Caco-2 (cell line): ENCODE data around the gene SRPK2. TPM values are rescaled to one million over a fixed set of nuclear protein-coding genes. Genes with fewer than 3 reads are reported as not detected.

ENCODE experiments used
- BruUV-seq: library from RNA; stranded (reverse); fragments of 400-500 nt; replicated peaks from 2 replicates; lab custom pipeline; 2021; lab: Mats Ljungman, UMichigan
- CTCF ChIA-PET: fragments of 300-600 bp; sonication (Branson Sonifier 250); formaldehyde crosslinking; loops from one replicate; lab custom pipeline; 2022; ENCODE audit warnings: antibody characterized with exemption; lab: Charles Lee
- POLR2A ChIA-PET: fragments of 300-600 bp; sonication (Branson Sonifier 250); formaldehyde crosslinking; loops from one replicate; lab custom pipeline; 2022; ENCODE audit warnings: antibody characterized with exemption; lab: Charles Lee
- DNase-seq, 2 experiments: peaks; one replicate each; pipeline versions ENCODE4 v3.0.0 to v3.0.0-alpha.2; 2020 to 2022
- H3K27me3 ChIP-seq: replicated peaks from 2 replicates; pipeline ENCODE4 v1.6.0; 2011; ENCODE audit warnings: low read length; ENCODE audit not compliant: control insufficient read depth, insufficient read depth
- H3K36me3 ChIP-seq: 2 replicates; pipeline ENCODE4 v1.5.1; 2011; ENCODE audit warnings: low read length; ENCODE audit not compliant: control insufficient read depth, insufficient read depth
- H3K4me1 ChIP-seq: fragments of 250-450 bp; sonication (Bioruptor Pico); 2 replicates; pipeline ENCODE4 v1.5.1; 2020; ENCODE audit warnings: mild to moderate bottlenecking
- H3K4me3 ChIP-seq: 2 replicates; pipeline ENCODE4 v1.5.1; 2011; ENCODE audit warnings: low read depth, mild to moderate bottlenecking, control low read depth, low read length
- H3K9me3 ChIP-seq: fragments of 250-450 bp; sonication (Bioruptor Pico); 2 replicates; pipeline ENCODE4 v1.5.1; 2020; ENCODE audit warnings: mild to moderate bottlenecking, moderate library complexity
- H3K27ac Mint-ChIP-seq: one replicate; pipeline ENCODE4 v1.8.0; 2022; ENCODE audit warnings: mixed read lengths; ENCODE audit not compliant: unreplicated experiment
- H3K27me3 Mint-ChIP-seq: one replicate; pipeline ENCODE4 v1.8.0; 2022; ENCODE audit warnings: mixed read lengths; ENCODE audit not compliant: insufficient read depth, unreplicated experiment
- H3K36me3 Mint-ChIP-seq: one replicate; pipeline ENCODE4 v1.8.0; 2022; ENCODE audit warnings: mild to moderate bottlenecking, mixed read lengths; ENCODE audit not compliant: insufficient read depth, unreplicated experiment
- H3K4me1 Mint-ChIP-seq: one replicate; pipeline ENCODE4 v1.8.0; 2022; ENCODE audit warnings: low read depth, mixed read lengths; ENCODE audit not compliant: unreplicated experiment
- H3K4me3 Mint-ChIP-seq: one replicate; pipeline ENCODE4 v1.8.0; 2022; ENCODE audit warnings: mild to moderate bottlenecking, moderate library complexity, mixed read lengths; ENCODE audit not compliant: unreplicated experiment
- H3K9me3 Mint-ChIP-seq: one replicate; pipeline ENCODE4 v1.8.0; 2022; ENCODE audit warnings: mixed read lengths; ENCODE audit not compliant: unreplicated experiment
- intact Hi-C: fragments of 100-400 bp; cut with micrococcal nuclease; formaldehyde crosslinking; loops from one replicate; pipeline ENCODE4 v1.10.0; 2022; ENCODE audit not compliant: unreplicated experiment
- total RNA-seq: library from RNA; stranded (reverse); gene quantifications from 2 replicates; pipeline ENCODE4 v1.2.3, GENCODE V29; 2022
- TF ChIP-seq, protein P1 (sequence below), 2 experiments: fragments of 200-600 bp in 1 of 2; IDR thresholded peaks; 1 replicate in 1 of 2; 2 replicates in 1 of 2; pipeline versions ENCODE4 v1.5.1 to v1.8.0; 2011 to 2022; ENCODE audit warnings: antibody characterized with exemption in 1 of 2, control low read depth in 1 of 2, inconsistent platforms in 1 of 2, low read depth in 1 of 2, low read length in 1 of 2, mild to moderate bottlenecking in 1 of 2, moderate library complexity in 1 of 2; ENCODE audit not compliant: insufficient read depth in 1 of 2, severe bottlenecking in 1 of 2, unreplicated experiment in 1 of 2

The SRPK2 gene
- total RNA-seq, 1 experiment from 2014 or later: 39.9 TPM

GRCh38 chr7:105068886-105069285 lies 319.8 kb downstream of the SRPK2 start:
- H3K9me3 ChIP-seq: no peaks in the 10 kb centered on the region
- no peak overlapping the region for H3K4me3 ChIP-seq
- TF ChIP-seq, protein P1, sequence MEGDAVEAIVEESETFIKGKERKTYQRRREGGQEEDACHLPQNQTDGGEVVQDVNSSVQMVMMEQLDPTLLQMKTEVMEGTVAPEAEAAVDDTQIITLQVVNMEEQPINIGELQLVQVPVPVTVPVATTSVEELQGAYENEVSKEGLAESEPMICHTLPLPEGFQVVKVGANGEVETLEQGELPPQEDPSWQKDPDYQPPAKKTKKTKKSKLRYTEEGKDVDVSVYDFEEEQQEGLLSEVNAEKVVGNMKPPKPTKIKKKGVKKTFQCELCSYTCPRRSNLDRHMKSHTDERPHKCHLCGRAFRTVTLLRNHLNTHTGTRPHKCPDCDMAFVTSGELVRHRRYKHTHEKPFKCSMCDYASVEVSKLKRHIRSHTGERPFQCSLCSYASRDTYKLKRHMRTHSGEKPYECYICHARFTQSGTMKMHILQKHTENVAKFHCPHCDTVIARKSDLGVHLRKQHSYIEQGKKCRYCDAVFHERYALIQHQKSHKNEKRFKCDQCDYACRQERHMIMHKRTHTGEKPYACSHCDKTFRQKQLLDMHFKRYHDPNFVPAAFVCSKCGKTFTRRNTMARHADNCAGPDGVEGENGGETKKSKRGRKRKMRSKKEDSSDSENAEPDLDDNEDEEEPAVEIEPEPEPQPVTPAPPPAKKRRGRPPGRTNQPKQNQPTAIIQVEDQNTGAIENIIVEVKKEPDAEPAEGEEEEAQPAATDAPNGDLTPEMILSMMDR (IDR thresholded peaks at IDR 0.05; ENCODE audit: insufficient read depth in 1 of 2, low read depth in 1 of 2, low read length in 1 of 2, severe bottlenecking in 1 of 2, unreplicated experiment in 1 of 2): no peak
- intact Hi-C loops: no loop called here
- H3K27ac Mint-ChIP-seq: no peak overlapping the region
- no peaks in the 10 kb centered on the region for H3K27me3 ChIP-seq
- no peak overlapping the region for H3K4me3 Mint-ChIP-seq
- POLR2A ChIA-PET: no interaction called here
- no peaks in the 10 kb centered on the region for H3K4me1 Mint-ChIP-seq
- no TSS peak for BruUV-seq
- CTCF ChIA-PET: no interaction called here
- H3K4me1 ChIP-seq: no peaks in the 10 kb centered on the region
- H3K9me3 Mint-ChIP-seq: no peaks in the 10 kb centered on the region
- no peak for DNase-seq
- H3K36me3 Mint-ChIP-seq: peaks cover 68% of the 10 kb centered on the region
- H3K27me3 Mint-ChIP-seq: no peaks in the 10 kb centered on the region
- H3K36me3 ChIP-seq: no peaks in the 10 kb centered on the region; the same call in 1 of the 2 replicates

- CTCF ChIA-PET: no interaction called here
- no peak overlapping the region for H3K4me3 Mint-ChIP-seq
- no TSS peak for BruUV-seq
- H3K4me1 ChIP-seq: no peaks in the 10 kb centered on the region
- H3K27me3 Mint-ChIP-seq: no peaks in the 10 kb centered on the region
- H3K9me3 Mint-ChIP-seq: no peaks in the 10 kb centered on the region
- no peaks in the 10 kb centered on the region for H3K27me3 ChIP-seq
- H3K36me3 ChIP-seq: no peaks in the 10 kb centered on the region; the same call in 1 of the 2 replicates
- no peak overlapping the region for H3K4me3 ChIP-seq
- DNase-seq: no peak
- TF ChIP-seq, protein P1 (IDR thresholded peaks at IDR 0.05; ENCODE audit: insufficient read depth in 1 of 2, low read depth in 1 of 2, low read length in 1 of 2, severe bottlenecking in 1 of 2, unreplicated experiment in 1 of 2): no peak
- no peaks in the 10 kb centered on the region for H3K9me3 ChIP-seq
- intact Hi-C loops: no loop called here
- H3K36me3 Mint-ChIP-seq: peaks cover 72% of the 10 kb centered on the region
- H3K27ac Mint-ChIP-seq: no peak overlapping the region
- no peaks in the 10 kb centered on the region for H3K4me1 Mint-ChIP-seq
- POLR2A ChIA-PET: interaction anchor here (0.6 kb wide), 1 partner anchor 54 kb away, joined by 3 read pairs; no protein-coding TSS in a partner anchor
Measured at GRCh38 chr7:105067691-105068090, 321.0 kb downstream of the SRPK2 start.

Other genes starting within 250 kb of the SRPK2 start
- 36.3 TPM in 2 replicates for gene PUS7, start 133.3 kb upstream of the SRPK2 start, total RNA-seq
- gene RINT1, start 143.3 kb upstream of the SRPK2 start, total RNA-seq: 23.9 and 28.0 TPM in 2 replicates
- not detected in 2 replicates for gene EFCAB10, start 192.6 kb upstream of the SRPK2 start, total RNA-seq